ENCODE data around the gene P2RY13.

P2RY13 gene

DNA sequence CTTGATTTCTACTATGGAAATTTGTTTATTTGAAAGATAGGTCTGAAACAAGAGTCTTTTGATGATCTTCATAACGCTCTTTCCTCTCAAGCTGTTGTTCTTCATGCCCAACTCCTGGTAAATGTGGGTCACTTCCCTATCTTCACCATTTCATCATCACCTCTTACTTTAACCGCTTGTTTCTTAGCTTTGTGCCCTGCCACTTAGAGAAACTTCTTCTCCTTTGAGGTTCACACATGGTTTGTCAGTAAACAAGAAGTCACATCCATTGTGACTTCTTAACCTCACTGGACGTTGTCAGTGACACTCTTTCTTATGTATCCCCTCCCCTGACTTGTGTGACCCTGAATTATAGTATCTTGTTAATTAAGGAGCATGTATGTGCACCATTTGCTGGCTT is 16.9 kb upstream of the P2RY13 start:
- DNase-seq (ENCODE audit: low read depth in 1 of 2, low spot score in 1 of 2), result no peak
- in situ Hi-C loops (cut with HindIII; ENCODE audit: low pct_unique_long_range_greater_than_20kb, low sequenced_read_pairs), result no loop called here
- TF ChIP-seq JUND (IDR thresholded peaks at IDR 0.05; ENCODE audit: low read depth), result no peak

- in situ Hi-C loops (cut with HindIII; ENCODE audit: low pct_unique_long_range_greater_than_20kb, low sequenced_read_pairs), result no loop called here
- TF ChIP-seq JUND (IDR thresholded peaks at IDR 0.05; ENCODE audit: low read depth), result no peak
- no peak for DNase-seq (ENCODE audit: low read depth in 1 of 2, low spot score in 1 of 2)
These were observed 16.5 kb upstream of the P2RY13 start for GRCh38 chr3:151345859-151346258.

GRCh38 chr3:151331696-151332095 is 2.3 kb upstream of the P2RY13 start:
- DNase-seq (ENCODE audit: low read depth in 1 of 2, low spot score in 1 of 2), result no peak
- in situ Hi-C loops (cut with HindIII; ENCODE audit: low pct_unique_long_range_greater_than_20kb, low sequenced_read_pairs), result no loop called here
- no peak for TF ChIP-seq JUND (IDR thresholded peaks at IDR 0.05; ENCODE audit: low read depth)

DNA sequence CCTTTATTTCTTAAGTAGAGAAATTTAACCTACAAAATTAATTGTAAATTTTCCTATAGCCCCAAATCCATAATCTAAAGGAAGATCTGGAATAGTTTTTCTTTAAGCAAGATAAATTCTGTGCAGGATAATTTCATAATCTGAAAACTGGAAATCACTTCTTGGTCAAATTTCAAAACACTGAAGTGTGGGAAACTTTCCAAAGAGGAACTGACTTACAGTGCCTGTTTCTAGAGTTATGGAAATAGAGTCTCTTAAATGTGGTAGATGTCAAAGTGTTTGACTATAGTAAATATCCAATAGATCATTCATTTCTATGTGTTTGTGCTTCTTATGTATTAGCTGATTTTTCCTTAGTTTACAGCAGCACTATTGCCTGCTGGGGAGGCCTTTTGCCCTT is 1.6 kb upstream of the P2RY13 start:
- in situ Hi-C loops (cut with HindIII; ENCODE audit: low pct_unique_long_range_greater_than_20kb, low sequenced_read_pairs), result no loop called here
- DNase-seq (ENCODE audit: low read depth in 1 of 2, low spot score in 1 of 2), result no peak
- TF ChIP-seq JUND (IDR thresholded peaks at IDR 0.05; ENCODE audit: low read depth), result no peak

- no peak for DNase-seq (ENCODE audit: low read depth in 1 of 2, low spot score in 1 of 2)
- no peak for TF ChIP-seq JUND (IDR thresholded peaks at IDR 0.05; ENCODE audit: low read depth)
- in situ Hi-C loops (cut with HindIII; ENCODE audit: low pct_unique_long_range_greater_than_20kb, low sequenced_read_pairs), result no loop called here
These were observed 1.0 kb upstream of the P2RY13 start for GRCh38 chr3:151330379-151330778.

- DNase-seq (ENCODE audit: low read depth in 1 of 2, low spot score in 1 of 2), result no peak
- in situ Hi-C loops (cut with HindIII; ENCODE audit: low pct_unique_long_range_greater_than_20kb, low sequenced_read_pairs), result no loop called here
- no peak for TF ChIP-seq JUND (IDR thresholded peaks at IDR 0.05; ENCODE audit: low read depth)
These were observed 902 bp downstream of the P2RY13 start for GRCh38 chr3:151328298-151328995.

DNA sequence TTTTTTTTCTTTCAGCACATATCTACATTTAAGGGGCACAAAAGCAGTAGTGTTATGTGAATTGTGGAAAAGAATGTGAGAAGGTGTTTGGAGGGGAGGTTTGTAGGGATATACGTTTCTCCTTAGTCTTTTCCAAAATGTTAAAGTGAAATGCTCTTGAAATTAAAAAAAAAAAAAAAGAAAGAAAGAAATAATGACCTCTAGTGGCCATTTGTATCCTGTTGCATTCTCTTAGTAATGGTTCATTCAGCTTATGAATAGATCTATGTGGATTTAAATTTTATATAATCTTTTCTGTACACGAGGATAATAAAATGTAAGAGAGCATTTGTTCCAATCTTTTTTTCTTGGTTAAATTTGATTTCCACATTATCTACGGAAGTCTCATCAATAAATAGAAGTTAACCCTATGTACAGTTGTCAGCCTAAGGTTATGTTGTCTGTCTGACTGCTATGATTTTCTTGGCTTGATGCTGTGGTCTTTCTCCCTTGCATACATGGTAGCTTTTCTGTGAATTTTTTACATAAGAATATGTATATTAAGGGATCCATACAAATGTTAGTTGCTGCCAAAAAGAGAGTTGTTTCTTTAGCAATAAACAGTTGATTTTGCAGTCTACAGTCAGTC is 1.7 kb downstream of the P2RY13 start:
- in situ Hi-C loops (cut with HindIII; ENCODE audit: low pct_unique_long_range_greater_than_20kb, low sequenced_read_pairs), result no loop called here

GRCh38 chr3:151322511-151322910 is 6.8 kb downstream of the P2RY13 start:
- DNase-seq (ENCODE audit: low read depth in 1 of 2, low spot score in 1 of 2), result no peak
- TF ChIP-seq JUND (IDR thresholded peaks at IDR 0.05; ENCODE audit: low read depth), result no peak
- in situ Hi-C loops (cut with HindIII; ENCODE audit: low pct_unique_long_range_greater_than_20kb, low sequenced_read_pairs), result no loop called here

More for the DNA sequence above, 1.7 kb downstream of the P2RY13 start:
- TF ChIP-seq JUND (IDR thresholded peaks at IDR 0.05; ENCODE audit: low read depth), result no peak
- DNase-seq (ENCODE audit: low read depth in 1 of 2, low spot score in 1 of 2), result peak in 1 of 2 experiments; percentile 54

DNA sequence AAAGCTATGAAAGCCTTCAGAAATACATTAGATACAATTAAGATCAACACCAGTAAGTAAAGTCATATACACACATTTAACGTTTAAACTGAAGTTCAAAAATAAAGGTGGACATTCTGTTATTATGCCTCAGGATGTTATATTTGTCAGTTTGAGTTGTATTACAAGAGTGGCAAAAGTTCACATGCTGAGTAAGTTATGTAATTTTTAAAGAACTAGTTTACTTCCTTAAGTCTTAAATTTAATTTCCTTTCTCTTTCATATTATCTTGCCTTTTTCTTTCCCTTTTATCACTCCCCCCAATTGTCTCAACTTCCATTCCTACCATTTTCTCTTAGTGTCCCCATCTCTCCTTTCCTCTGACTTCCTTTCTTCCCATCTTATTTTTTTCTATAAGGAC is 7.8 kb downstream of the P2RY13 start:
- in situ Hi-C loops (cut with HindIII; ENCODE audit: low pct_unique_long_range_greater_than_20kb, low sequenced_read_pairs), result no loop called here
- no peak for DNase-seq (ENCODE audit: low read depth in 1 of 2, low spot score in 1 of 2)
- no peak for TF ChIP-seq JUND (IDR thresholded peaks at IDR 0.05; ENCODE audit: low read depth)

DNA sequence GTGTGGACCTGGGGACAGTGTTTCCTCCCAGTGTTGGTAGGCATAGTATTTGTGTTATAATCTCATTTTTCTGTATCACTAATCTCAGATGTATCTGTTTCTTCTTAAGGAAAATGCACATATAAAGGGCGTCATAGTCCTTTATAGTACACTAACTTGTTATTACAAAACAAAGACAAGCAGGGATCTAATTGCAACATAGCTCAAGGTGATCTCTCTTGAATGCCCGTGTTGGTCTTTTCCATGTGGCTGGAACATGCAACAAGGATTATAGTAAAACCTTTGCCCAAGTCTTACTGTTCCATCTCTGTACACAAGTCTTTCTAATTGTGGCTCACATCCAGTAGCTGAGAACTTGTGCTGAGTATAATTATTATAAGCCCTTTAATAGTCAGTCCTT is 9.2 kb downstream of the P2RY13 start:
- DNase-seq (ENCODE audit: low read depth in 1 of 2, low spot score in 1 of 2), result no peak
- in situ Hi-C loops (cut with HindIII; ENCODE audit: low pct_unique_long_range_greater_than_20kb, low sequenced_read_pairs), result no loop called here
- no peak for TF ChIP-seq JUND (IDR thresholded peaks at IDR 0.05; ENCODE audit: low read depth)

GRCh38 chr3:151319628-151320027 is 9.7 kb downstream of the P2RY13 start:
- in situ Hi-C loops (cut with HindIII; ENCODE audit: low pct_unique_long_range_greater_than_20kb, low sequenced_read_pairs), result no loop called here
- no peak for TF ChIP-seq JUND (IDR thresholded peaks at IDR 0.05; ENCODE audit: low read depth)
- DNase-seq (ENCODE audit: low read depth in 1 of 2, low spot score in 1 of 2), result no peak

GRCh38 chr3:151318991-151319390 is 10.4 kb downstream of the P2RY13 start:
- DNase-seq (ENCODE audit: low read depth in 1 of 2, low spot score in 1 of 2), result no peak
- no peak for TF ChIP-seq JUND (IDR thresholded peaks at IDR 0.05; ENCODE audit: low read depth)
- in situ Hi-C loops (cut with HindIII; ENCODE audit: low pct_unique_long_range_greater_than_20kb, low sequenced_read_pairs), result no loop called here

DNA sequence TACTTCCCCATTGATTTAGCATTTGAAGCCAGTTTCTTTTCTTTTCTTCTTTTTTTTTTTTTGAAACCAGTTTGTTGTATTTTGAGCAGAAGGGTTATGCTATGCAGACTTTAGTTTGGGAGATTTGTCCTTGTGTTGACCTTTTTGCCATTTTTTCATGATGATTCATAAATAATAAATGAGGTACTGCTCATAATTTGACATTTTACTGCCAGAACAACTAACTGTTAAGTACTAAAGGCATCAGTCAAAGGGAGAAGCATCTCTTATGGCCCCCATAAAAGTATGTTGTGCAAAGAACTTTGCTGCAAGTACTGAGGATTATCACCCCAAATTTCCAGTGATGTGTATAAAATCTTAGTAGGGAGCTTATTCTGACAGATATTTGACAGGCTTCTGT is 11.0 kb downstream of the P2RY13 start:
- DNase-seq (ENCODE audit: low read depth in 1 of 2, low spot score in 1 of 2), result no peak
- no peak for TF ChIP-seq JUND (IDR thresholded peaks at IDR 0.05; ENCODE audit: low read depth)
- in situ Hi-C loops (cut with HindIII; ENCODE audit: low pct_unique_long_range_greater_than_20kb, low sequenced_read_pairs), result no loop called here

Measured in T47D (cell line).